Measurements from ENCODE around the gene SLC25A43.
"Not testable (repeated sequence)": the region's sequence is repeated elsewhere in the genome, so short reads cannot be mapped to it uniquely, and the experiment has no call there.

SLC25A43 gene

GRCh38 chrX:119468551-119469312 is 69.6 kb downstream of the SLC25A43 start:
- DNase-seq: peak; percentile 92

GRCh38 chrX:119469313-119469635 is 70.1 kb downstream of the SLC25A43 start:
- no peak for DNase-seq

- DNase-seq: no peak
These were observed 75.7 kb downstream of the SLC25A43 start for GRCh38 chrX:119474615-119475388.

DNA sequence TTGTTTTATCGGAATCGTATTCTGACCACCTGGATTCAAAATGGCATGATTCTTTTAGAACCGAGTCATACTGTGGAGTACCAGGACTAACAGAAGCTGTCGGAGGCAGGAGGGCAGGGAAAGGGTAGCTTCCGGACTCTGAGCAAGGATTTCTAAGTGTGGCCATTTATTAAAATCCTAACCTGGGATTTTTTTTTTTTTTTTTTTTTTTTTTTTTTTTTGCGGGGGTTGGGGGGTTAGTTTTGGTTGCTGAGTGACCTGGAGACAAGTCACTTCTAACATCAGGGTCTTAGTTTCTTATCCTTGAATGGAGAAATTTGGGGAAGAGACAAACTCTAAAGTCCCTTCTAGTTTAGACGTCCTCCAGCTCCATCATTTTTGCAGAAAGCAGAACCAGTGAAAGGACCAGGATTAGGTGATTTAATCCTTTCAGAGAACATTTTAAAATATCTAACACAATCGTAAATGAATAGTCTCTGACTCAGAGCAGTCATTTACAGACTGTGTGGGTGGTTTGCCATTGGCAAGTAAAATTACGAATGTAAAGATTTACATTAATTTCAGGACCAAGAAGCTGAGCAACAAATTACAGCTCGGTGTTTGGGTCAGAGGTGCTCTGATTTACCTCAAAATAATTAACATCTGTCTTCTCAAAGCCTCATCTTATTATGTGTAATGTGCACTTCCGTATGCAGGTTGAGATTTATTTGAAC is 76.4 kb downstream of the SLC25A43 start:
- DNase-seq: no peak

GRCh38 chrX:119477812-119478232 is 78.7 kb downstream of the SLC25A43 start:
- peak; percentile 7 for DNase-seq

DNA sequence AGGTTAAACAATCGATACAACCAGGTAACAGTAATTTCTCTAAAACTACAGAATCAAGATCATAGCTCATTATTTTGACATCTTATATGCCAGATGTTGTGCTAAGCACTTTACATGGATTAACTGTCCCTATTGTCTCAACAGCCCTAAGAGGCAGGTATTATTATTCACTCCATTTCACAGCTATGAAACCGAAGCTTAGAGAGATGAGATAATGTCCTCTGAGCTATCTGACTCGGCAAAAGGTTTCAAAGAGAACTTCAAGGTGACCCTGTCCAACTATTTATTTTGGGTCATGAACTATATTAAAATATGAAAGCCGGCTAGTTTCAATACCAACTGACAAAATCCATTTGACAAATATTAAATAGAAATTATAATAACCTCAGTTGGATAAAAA is 79.4 kb downstream of the SLC25A43 start:
- no peak for DNase-seq

- DNase-seq: no peak
These were observed 80.7 kb downstream of the SLC25A43 start for GRCh38 chrX:119479845-119480244.

DNA sequence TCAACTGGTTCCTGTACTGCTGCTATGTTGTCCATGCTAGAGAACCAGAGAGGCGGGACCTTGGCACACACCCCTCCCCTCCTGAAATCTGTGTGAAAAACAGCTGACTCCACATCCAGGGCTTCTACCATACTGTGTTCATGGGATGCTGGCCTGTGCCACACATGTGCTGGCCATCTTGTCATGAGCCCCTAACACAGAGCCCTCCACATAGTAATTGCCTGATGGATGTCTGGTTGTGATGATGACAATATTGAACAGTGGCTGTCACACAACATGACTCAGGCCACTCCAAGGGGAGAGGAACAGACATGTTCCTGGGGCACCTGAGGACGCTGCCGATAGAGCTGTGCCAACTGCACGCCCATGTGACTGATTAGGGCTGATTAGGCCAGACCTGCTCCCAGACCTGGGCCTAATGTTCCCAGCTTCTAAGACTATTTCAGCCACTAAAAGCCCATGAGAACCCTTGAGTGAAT is 82.2 kb downstream of the SLC25A43 start:
- DNase-seq: peak; percentile 1

DNA sequence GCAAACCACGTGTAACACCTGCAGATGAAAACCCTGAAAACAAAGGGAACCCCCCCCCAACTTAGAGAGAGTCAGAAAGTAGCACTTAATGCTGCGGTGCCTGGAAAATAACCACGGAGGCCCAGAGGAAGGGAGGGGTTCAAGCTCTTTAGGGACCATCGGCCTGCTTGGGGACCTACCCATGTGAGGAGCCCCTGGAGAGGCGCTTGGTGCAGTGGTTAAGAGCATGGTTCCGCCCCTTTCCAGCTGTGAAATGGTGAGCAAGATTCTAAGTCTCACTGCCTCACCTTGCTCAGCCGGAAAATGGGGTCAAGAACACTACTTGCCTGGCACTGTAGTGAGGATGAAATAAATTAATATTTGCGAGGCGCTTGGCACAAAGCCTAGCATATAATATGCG is 82.9 kb downstream of the SLC25A43 start:
- no peak for DNase-seq

DNA sequence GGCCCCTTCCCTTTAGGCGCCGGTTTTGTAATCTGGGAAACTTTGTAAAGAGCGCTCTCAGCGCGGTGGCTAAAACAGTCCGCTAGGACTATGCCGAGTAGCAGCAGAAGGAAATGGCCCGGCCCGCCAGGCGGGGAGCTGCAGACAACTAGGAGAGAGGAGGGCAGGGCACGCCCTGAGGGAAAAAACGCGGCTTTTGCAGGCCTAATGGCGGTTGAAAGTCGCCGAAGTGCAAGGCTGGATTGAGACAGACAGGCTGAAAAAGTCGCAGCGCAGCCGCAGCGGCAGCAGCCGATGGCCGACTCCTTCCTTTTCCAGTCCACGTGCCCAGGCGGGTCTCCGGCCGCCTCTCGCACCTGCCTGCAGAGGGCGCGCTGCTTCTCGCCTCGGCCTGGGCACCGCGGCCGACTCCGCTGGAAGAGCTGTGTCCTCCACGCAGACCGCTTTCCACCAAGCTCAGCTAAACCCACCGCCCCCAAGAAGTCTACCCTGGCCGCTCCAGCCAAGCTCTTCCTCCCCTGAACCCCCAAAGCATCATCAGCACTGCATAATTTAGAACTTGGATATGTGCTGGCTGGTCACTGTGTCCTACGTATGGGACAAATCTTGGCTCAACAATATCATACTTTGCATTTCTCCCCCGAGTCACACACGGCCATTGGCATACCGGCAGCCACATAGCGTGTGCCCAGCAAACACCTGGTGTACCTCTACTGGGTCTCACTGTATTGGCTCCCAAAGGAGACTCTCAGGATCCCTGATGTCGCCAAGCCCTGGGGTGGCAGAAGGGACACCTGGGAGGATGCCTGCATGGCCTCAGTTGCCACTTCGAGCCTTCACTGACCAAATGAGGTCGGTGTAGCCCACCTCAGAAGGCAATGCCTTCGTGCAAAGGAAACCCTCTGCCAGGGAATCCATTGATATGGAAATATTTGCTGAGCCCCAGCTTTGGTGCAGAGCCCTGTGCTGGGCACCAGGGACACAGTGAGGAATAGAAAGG is 83.6 kb downstream of the SLC25A43 start:
- peak; percentile 68 for DNase-seq

GRCh38 chrX:119486745-119487144 is 87.6 kb downstream of the SLC25A43 start:
- DNase-seq: no peak

DNA sequence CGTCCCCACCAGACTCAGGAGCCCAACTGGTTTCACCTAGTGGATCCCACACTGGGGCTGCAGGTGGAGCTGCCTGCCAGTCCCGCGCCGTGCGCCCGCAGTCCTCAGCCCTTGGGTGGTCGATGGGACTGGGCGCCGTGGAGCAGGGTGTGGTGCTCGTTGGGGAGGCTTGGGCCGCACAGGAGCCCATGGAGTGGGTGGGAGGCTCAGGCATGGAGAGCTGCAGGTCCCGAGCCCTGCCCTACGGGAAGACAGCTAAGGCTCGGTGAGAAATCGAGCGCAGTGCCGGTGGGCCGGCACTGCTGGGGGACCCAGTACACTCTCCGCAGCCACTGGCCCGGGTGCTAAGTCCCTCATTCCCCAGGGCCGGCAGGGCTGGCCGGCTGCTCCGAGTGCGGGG is 88.6 kb downstream of the SLC25A43 start:
- not testable (repeated sequence) for DNase-seq

GRCh38 chrX:119488749-119489148 is 89.6 kb downstream of the SLC25A43 start:
- peak; percentile 41 for DNase-seq

- no peak for DNase-seq
These were observed 90.3 kb downstream of the SLC25A43 start for GRCh38 chrX:119489212-119490074.

DNA sequence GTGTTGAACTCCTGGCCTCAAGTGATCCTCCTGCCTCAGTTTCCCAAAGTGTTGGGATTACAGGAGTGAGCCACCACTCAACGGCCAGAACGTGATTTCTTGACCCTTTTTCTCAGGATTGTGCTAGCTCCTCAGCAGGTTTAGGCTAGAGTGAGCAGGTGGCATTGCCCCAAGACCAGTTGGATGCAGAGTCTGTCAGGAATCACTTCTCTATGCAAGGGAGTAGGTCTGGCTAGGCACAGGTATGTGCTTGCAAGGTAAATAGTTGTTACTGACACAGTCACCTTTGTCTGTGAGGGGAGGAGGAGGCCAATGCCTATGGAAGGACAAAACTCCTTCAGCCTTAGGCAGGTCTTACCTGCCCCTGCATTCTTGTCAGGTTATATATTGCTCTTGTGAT is 93.3 kb downstream of the SLC25A43 start:
- no peak for DNase-seq

GRCh38 chrX:119493851-119494495 is 94.8 kb downstream of the SLC25A43 start:
- DNase-seq: not testable (repeated sequence)

- no peak for DNase-seq
These were observed 96.9 kb downstream of the SLC25A43 start for GRCh38 chrX:119495734-119496726.

DNA sequence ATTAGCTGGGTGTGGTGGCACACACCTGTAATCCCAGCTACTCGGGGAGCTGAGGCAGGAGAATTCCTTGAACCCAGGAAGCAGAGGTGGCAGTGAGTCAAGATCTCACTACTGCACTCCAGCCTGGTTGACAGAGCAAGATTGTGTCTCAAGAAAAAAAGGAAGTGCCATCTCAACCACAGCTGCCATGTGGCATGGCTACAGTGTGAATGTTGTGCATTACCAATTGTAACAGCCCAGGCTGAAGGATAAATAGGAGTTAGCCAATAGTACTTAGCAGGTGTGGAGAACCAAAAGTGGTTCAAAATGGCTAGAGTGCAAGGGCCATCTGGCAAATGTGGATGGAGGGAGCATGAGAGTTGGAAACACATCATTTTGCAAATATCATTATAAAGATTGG is 98.0 kb downstream of the SLC25A43 start:
- no peak for DNase-seq

GRCh38 chrX:119500061-119500800 is 101.1 kb downstream of the SLC25A43 start:
- no peak for DNase-seq

All from NCI-H774 (cell line).